ENCODE measurements around the gene PTGER1. TPM values are rescaled to one million over a fixed set of nuclear protein-coding genes. Genes with fewer than 3 reads are reported as not detected.

The PTGER1 gene
- total and polyA plus RNA-seq, 2 donors (not counting 1 experiment from before 2014, with no cell fraction given): 0.27 TPM; not detected in 1

GRCh38 chr19:14473073-14473977 is 1.8 kb downstream of the PTGER1 start:
- DNase-seq (peak; percentile 60), ATAC-seq (ENCODE audit: low read depth) (no peak)
- CTCF ChIA-PET: interaction anchor here (0.9 to 2.6 kb wide), 15 partner anchors 12 to 336 kb away, joined by 3 to 21 read pairs (median 4); partner anchors contain the start of genes DDX39A and GIPC1
- peaks cover 0 to 6% (median 0%) of the 10 kb centered on the region in 3 donors for H3K9me3 ChIP-seq (ENCODE audit: control extremely low read depth in 1 of 3, control insufficient read depth in 2 of 3, insufficient read depth in 1 of 3, low read length in 2 of 3)
- Mint-ChIP-seq H3K27me3 (peaks cover 28% of the 10 kb centered on the region), H3K4me1 (peaks cover 27% of the 10 kb centered on the region), H3K4me3 (peak overlapping the region; percentile 61), H3K27ac (no peak overlapping the region), H3K9me3 (ENCODE audit: insufficient read depth) (no peaks in the 10 kb centered on the region)
- H3K4me3 ChIP-seq (ENCODE audit: control extremely low read depth in 1 of 5, extremely low read depth in 1 of 5, insufficient read depth in 1 of 5, low read depth in 2 of 5, low read length in 4 of 5): no peak overlapping the region
- H3K79me2 ChIP-seq (ENCODE audit: control insufficient read depth, insufficient read depth, low read length): no peaks in the 10 kb centered on the region
- intact Hi-C loops (cut with micrococcal nuclease): loop anchor here (2.0 kb wide), 1 partner anchor 55 kb away; the partner anchor contains the start of gene DDX39A
- peaks cover 8% of the 10 kb centered on the region for H4K20me1 ChIP-seq (ENCODE audit: control insufficient read depth, insufficient read depth, low read length, poor library complexity, severe bottlenecking)
- POLR2A ChIA-PET: no interaction called here
- H3K27me3 ChIP-seq (replicated peaks in 1 of 4; ENCODE audit: control extremely low read depth in 1 of 4, control insufficient read depth in 3 of 4, insufficient read depth in 4 of 4, low read length in 3 of 4): peaks cover 0 to 28% (median 14%) of the 10 kb centered on the region in 4 experiments
- TF ChIP-seq EZH2 (IDR thresholded peaks at IDR 0.05; ENCODE audit: borderline replicate concordance, insufficient read depth, low read depth, low read length, poor library complexity, severe bottlenecking): no peak
- TF ChIP-seq, protein P1, sequence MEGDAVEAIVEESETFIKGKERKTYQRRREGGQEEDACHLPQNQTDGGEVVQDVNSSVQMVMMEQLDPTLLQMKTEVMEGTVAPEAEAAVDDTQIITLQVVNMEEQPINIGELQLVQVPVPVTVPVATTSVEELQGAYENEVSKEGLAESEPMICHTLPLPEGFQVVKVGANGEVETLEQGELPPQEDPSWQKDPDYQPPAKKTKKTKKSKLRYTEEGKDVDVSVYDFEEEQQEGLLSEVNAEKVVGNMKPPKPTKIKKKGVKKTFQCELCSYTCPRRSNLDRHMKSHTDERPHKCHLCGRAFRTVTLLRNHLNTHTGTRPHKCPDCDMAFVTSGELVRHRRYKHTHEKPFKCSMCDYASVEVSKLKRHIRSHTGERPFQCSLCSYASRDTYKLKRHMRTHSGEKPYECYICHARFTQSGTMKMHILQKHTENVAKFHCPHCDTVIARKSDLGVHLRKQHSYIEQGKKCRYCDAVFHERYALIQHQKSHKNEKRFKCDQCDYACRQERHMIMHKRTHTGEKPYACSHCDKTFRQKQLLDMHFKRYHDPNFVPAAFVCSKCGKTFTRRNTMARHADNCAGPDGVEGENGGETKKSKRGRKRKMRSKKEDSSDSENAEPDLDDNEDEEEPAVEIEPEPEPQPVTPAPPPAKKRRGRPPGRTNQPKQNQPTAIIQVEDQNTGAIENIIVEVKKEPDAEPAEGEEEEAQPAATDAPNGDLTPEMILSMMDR (IDR thresholded peaks at IDR 0.05): no peak
- H3K4me2 ChIP-seq (replicated peaks; ENCODE audit: low read depth, low read length, poor library complexity, severe bottlenecking): peak overlapping the region; percentile 89
- H3K27ac ChIP-seq (ENCODE audit: low read length in 2 of 2): no peak overlapping the region
- peaks cover 0 to 18% of the 10 kb centered on the region in 2 experiments for H3K36me3 ChIP-seq (replicated peaks in 1 of 2; ENCODE audit: control extremely low read depth in 1 of 2, control insufficient read depth in 1 of 2, extremely low read depth in 1 of 2, insufficient read depth in 2 of 2, low read length in 1 of 2)
- peaks cover 21 to 27% of the 10 kb centered on the region in 2 donors for H3K4me1 ChIP-seq (ENCODE audit: control insufficient read depth in 2 of 2, insufficient read depth in 2 of 2, low read length in 2 of 2)
- H3K9ac ChIP-seq (ENCODE audit: low read length): no peak overlapping the region
- 14% methylated on average over 97 of the region's 97 CpGs for WGBS (ENCODE audit: insufficient coverage)
- no peak overlapping the region for H2AFZ ChIP-seq (ENCODE audit: insufficient read depth, low read depth, low read length, poor library complexity, severe bottlenecking)
